ENCODE data around the gene SLC25A23.

SLC25A23 gene

GRCh38 chr19:6482343-6482686 is 22.7 kb upstream of the SLC25A23 start:
- 0 out of 2 replicates have a peak, but pooled peaks cover 7% of the 10 kb centered on the region for H3K36me3 ChIP-seq (ENCODE audit: insufficient read depth, low read length)
- peak overlapping the region; percentile 90 for H3K4me2 ChIP-seq (ENCODE audit: low read length)
- H3F3A ChIP-seq (ENCODE audit: insufficient read depth, low read length), result no peaks in the 10 kb centered on the region
- H4K20me1 ChIP-seq (ENCODE audit: insufficient read depth, low read length), result no peaks in the 10 kb centered on the region
- no peaks in the 10 kb centered on the region for H3K9me2 ChIP-seq (ENCODE audit: low read depth, low read length)
- peak overlapping the region; percentile 88; the same call in 1 of the 2 replicates for H3K9ac ChIP-seq (ENCODE audit: low read length)
- H3K4me1 ChIP-seq (ENCODE audit: insufficient read depth, low read length, severe bottlenecking), result peaks cover 26% of the 10 kb centered on the region
- peak overlapping the region; percentile 75 for H3K4me3 ChIP-seq (ENCODE audit: low read depth, low read length, poor library complexity, severe bottlenecking)
- no peaks in the 10 kb centered on the region for H3K9me3 ChIP-seq (ENCODE audit: low read length)
- H3K27me3 ChIP-seq (ENCODE audit: insufficient read depth, low read length), result no peaks in the 10 kb centered on the region
- H3K79me2 ChIP-seq (ENCODE audit: insufficient read depth, low read length), result no peaks in the 10 kb centered on the region
- H2AFZ ChIP-seq (ENCODE audit: low read length), result no peak overlapping the region
- H3K27ac ChIP-seq (ENCODE audit: low read depth, low read length, poor library complexity, severe bottlenecking), result peak overlapping the region; percentile 84
- no peak for TF ChIP-seq CTCF (IDR thresholded peaks at IDR 0.05; ENCODE audit: low read length)
- no peak for TF ChIP-seq EZH2 (IDR thresholded peaks at IDR 0.05; ENCODE audit: borderline replicate concordance, low read length)

GRCh38 chr19:6481541-6482342 is 22.1 kb upstream of the SLC25A23 start, which contains the start of gene DENND1C:
Gene DENND1C, minus strand, starts transcription at chr19:6481787. Its CDS starts 92 bp downstream, at chr19:6481695.
- Histone ChIP-seq H3K9ac (ENCODE audit: low read length) (peak within 1 kb of the TSS; percentile 88), H3K4me3 (ENCODE audit: low read depth, low read length, poor library complexity, severe bottlenecking) (peak within 1 kb of the TSS; percentile 75)

DNA sequence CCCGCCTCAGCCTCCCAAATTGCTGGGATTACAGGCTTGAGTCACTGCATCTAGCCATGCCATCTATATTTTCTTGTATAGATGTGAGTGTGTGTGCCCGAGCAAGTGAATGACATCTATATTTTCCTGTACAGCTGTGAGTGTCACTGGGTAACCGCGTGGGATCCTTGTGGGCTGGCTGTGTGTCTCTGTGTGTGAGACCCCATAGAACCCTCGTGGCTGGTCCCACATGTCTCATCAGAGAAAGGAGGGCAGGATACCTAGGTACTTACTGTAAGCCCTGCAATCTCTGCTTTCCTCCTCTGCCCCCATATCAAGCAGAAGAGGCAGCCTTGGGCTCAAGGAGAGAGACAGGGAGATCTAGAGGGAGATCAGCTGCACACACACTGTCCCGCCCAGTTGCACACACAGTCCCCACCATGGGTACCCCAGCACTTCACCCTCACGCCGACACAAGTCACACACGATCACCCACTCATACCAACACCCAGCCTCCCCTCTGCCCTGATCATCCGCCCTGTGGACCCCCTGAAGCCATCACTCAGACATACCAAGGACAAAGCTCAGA is 21.3 kb upstream of the SLC25A23 start:
- no peaks in the 10 kb centered on the region for H3F3A ChIP-seq (ENCODE audit: insufficient read depth, low read length)
- peak overlapping the region; percentile 90 for H3K4me2 ChIP-seq (ENCODE audit: low read length)
- H3K9me3 ChIP-seq (ENCODE audit: low read length), result no peaks in the 10 kb centered on the region
- peaks cover 21% of the 10 kb centered on the region for H3K36me3 ChIP-seq (ENCODE audit: insufficient read depth, low read length)
- H2AFZ ChIP-seq (ENCODE audit: low read length), result no peak overlapping the region
- H3K9ac ChIP-seq (ENCODE audit: low read length), result peak overlapping the region; percentile 88
- no peaks in the 10 kb centered on the region for H3K79me2 ChIP-seq (ENCODE audit: insufficient read depth, low read length)
- no peaks in the 10 kb centered on the region for H3K27me3 ChIP-seq (ENCODE audit: insufficient read depth, low read length)
- no peaks in the 10 kb centered on the region for H3K9me2 ChIP-seq (ENCODE audit: low read depth, low read length)
- peak overlapping the region; percentile 75 for H3K4me3 ChIP-seq (ENCODE audit: low read depth, low read length, poor library complexity, severe bottlenecking)
- peaks cover 26% of the 10 kb centered on the region for H3K4me1 ChIP-seq (ENCODE audit: insufficient read depth, low read length, severe bottlenecking)
- H3K27ac ChIP-seq (ENCODE audit: low read depth, low read length, poor library complexity, severe bottlenecking), result peak overlapping the region; percentile 84
- H4K20me1 ChIP-seq (ENCODE audit: insufficient read depth, low read length), result no peaks in the 10 kb centered on the region
- TF ChIP-seq CTCF (IDR thresholded peaks at IDR 0.05; ENCODE audit: low read length) (no peak), EZH2 (IDR thresholded peaks at IDR 0.05; ENCODE audit: borderline replicate concordance, low read length) (no peak)

More at GRCh38 chr19:6481541-6482342, 22.1 kb upstream of the SLC25A23 start, which contains the start of gene DENND1C:
- peak within 1 kb of the TSS; percentile 84 for H3K27ac ChIP-seq (ENCODE audit: low read depth, low read length, poor library complexity, severe bottlenecking)
- H3K9me2 ChIP-seq (ENCODE audit: low read depth, low read length), result no peaks in the 10 kb centered on the region
- no peaks in the 10 kb centered on the region for H4K20me1 ChIP-seq (ENCODE audit: insufficient read depth, low read length)
- H2AFZ ChIP-seq (ENCODE audit: low read length), result 0 out of 2 replicates have a peak within 1 kb of the TSS, but pooled peaks have one; percentile 13
- H3K4me1 ChIP-seq (ENCODE audit: insufficient read depth, low read length, severe bottlenecking), result peaks cover 26% of the 10 kb centered on the region
- H3K79me2 ChIP-seq (ENCODE audit: insufficient read depth, low read length), result no peaks in the 10 kb centered on the region
- H3K4me2 ChIP-seq (ENCODE audit: low read length), result peak within 1 kb of the TSS; percentile 90
- H3K36me3 ChIP-seq (ENCODE audit: insufficient read depth, low read length), result peaks cover 13% of the 10 kb centered on the region
- peak; percentile 37; the same call in 1 of the 2 replicates for TF ChIP-seq CTCF (IDR thresholded peaks at IDR 0.05; ENCODE audit: low read length)
- no peak for TF ChIP-seq EZH2 (IDR thresholded peaks at IDR 0.05; ENCODE audit: borderline replicate concordance, low read length)
- no peaks in the 10 kb centered on the region for H3F3A ChIP-seq (ENCODE audit: insufficient read depth, low read length)
- no peaks in the 10 kb centered on the region for H3K27me3 ChIP-seq (ENCODE audit: insufficient read depth, low read length)
- H3K9me3 ChIP-seq (ENCODE audit: low read length), result no peaks in the 10 kb centered on the region

All from OCI-LY1 (cell line).